OCI-LY1 (cell line): ENCODE data around the gene CCT7.

Experiments
- EZH2 ChIP-seq: fragments of 200-600 bp; sonication (generic), shearing (Covaris generic); IDR thresholded peaks from 2 replicates; pipeline ENCODE4 v1.8.0; 2017; ENCODE audit warnings: borderline replicate concordance, mixed run types, mild to moderate bottlenecking, antibody characterized with exemption, low read length, moderate library complexity, mixed read lengths
- TF ChIP-seq, protein P1 (sequence below): fragments of 200-600 bp; sonication (generic), shearing (Covaris generic); IDR thresholded peaks from 2 replicates; pipeline ENCODE4 v1.5.1; 2017; ENCODE audit warnings: mild to moderate bottlenecking, antibody characterized with exemption, low read length, moderate library complexity, mixed read lengths

DNA sequence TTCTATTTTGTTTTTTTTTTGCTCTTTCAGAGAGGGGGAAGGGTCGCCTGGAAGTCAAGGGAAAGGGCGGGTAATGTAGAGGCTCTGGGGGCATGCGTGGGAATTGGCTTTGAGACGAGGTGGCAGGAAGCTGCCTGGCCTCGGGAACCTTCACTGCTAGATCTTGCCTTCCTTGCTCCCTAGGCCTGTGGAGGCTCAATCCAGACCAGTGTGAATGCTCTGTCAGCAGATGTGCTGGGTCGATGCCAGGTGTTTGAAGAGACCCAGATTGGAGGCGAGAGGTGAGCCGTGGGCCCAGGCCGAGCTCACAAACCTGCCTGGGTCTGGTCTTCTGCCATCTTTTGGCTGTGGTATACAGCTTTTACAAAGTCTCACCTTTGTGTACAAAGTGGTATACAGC is 15.5 kb downstream of the CCT7 start:
- TF ChIP-seq, protein P1, sequence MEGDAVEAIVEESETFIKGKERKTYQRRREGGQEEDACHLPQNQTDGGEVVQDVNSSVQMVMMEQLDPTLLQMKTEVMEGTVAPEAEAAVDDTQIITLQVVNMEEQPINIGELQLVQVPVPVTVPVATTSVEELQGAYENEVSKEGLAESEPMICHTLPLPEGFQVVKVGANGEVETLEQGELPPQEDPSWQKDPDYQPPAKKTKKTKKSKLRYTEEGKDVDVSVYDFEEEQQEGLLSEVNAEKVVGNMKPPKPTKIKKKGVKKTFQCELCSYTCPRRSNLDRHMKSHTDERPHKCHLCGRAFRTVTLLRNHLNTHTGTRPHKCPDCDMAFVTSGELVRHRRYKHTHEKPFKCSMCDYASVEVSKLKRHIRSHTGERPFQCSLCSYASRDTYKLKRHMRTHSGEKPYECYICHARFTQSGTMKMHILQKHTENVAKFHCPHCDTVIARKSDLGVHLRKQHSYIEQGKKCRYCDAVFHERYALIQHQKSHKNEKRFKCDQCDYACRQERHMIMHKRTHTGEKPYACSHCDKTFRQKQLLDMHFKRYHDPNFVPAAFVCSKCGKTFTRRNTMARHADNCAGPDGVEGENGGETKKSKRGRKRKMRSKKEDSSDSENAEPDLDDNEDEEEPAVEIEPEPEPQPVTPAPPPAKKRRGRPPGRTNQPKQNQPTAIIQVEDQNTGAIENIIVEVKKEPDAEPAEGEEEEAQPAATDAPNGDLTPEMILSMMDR: no peak
- no peak for TF ChIP-seq EZH2
